ENCODE results near the gene RERE. TPM values are rescaled to one million over a fixed set of nuclear protein-coding genes. Genes with fewer than 3 reads are reported as not detected.
"Not testable (repeated sequence)": the region's sequence is repeated elsewhere in the genome, so short reads cannot be mapped to it uniquely, and the experiment has no call there.

RERE gene
- total RNA-seq, 4 donors from 2014 or later, result 51.2 to 1,226 (median 253) TPM

DNA sequence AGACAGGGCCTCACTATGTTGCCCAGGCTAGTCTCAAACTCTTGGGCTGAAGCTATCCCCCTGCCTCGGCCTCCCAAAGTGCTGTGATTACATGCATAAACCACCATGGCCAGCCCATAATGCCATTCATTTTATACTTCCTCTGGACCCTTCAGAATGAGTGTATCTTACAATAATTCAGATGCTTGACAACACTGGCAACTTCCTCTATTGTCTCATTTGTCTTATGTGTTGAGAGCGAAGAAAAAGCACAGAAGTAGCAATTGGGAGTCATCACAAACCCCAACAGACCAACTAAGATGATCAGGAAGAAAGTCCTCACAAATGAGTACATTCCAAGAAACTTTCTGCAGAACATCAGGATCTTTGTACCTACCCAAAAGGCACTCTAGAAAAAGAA is 191.9 kb downstream of the RERE start:
- Histone ChIP-seq H3K9me3 (no peaks in the 10 kb centered on the region), H3K36me3 (no peaks in the 10 kb centered on the region), H3K4me1 (peaks cover 0 to 7% of the 10 kb centered on the region in 2 donors), H3K4me3 (no peak overlapping the region), H3K27me3 (no peaks in the 10 kb centered on the region), H3K27ac (no peak overlapping the region)
- DNase-seq, result no peak
- intact Hi-C loops (cut with DNase I; ENCODE audit: low total_unique reads), result no loop called here
- TF ChIP-seq, protein P1, sequence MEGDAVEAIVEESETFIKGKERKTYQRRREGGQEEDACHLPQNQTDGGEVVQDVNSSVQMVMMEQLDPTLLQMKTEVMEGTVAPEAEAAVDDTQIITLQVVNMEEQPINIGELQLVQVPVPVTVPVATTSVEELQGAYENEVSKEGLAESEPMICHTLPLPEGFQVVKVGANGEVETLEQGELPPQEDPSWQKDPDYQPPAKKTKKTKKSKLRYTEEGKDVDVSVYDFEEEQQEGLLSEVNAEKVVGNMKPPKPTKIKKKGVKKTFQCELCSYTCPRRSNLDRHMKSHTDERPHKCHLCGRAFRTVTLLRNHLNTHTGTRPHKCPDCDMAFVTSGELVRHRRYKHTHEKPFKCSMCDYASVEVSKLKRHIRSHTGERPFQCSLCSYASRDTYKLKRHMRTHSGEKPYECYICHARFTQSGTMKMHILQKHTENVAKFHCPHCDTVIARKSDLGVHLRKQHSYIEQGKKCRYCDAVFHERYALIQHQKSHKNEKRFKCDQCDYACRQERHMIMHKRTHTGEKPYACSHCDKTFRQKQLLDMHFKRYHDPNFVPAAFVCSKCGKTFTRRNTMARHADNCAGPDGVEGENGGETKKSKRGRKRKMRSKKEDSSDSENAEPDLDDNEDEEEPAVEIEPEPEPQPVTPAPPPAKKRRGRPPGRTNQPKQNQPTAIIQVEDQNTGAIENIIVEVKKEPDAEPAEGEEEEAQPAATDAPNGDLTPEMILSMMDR (IDR thresholded peaks at IDR 0.05), result no peak
- TF ChIP-seq POLR2A (IDR thresholded peaks at IDR 0.05), result no peak

DNA sequence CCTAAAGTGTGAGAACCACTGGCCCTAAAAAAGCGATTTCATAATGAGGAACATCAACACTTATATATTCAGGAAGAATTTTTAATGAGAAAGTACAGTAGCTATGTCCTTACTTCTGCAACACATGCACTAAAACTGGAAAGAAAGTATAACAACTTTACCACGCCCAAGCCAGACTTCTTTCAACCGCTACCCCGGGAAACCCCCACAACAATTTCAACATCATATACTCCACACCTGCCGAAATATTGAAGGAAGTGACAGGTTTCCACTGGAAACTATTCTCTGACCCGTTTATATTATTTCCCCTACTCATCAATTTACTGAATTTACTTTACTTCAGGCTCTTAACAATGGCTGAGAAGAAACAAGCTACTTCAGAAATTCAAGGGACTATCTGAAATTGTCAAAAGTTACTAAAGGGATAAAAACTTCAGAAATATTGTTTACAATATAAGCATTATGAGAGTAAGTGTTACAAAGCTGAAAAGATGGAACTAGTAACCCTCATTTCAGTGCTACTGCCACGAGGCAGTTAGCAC is 193.7 kb downstream of the RERE start:
- H3K27ac ChIP-seq; H3K36me3 ChIP-seq; intact Hi-C loops (cut with DNase I; ENCODE audit: low total_unique reads); H3K4me3 ChIP-seq; H3K9me3 ChIP-seq; H3K4me1 ChIP-seq; H3K27me3 ChIP-seq; DNase-seq: not testable (repeated sequence)

DNA sequence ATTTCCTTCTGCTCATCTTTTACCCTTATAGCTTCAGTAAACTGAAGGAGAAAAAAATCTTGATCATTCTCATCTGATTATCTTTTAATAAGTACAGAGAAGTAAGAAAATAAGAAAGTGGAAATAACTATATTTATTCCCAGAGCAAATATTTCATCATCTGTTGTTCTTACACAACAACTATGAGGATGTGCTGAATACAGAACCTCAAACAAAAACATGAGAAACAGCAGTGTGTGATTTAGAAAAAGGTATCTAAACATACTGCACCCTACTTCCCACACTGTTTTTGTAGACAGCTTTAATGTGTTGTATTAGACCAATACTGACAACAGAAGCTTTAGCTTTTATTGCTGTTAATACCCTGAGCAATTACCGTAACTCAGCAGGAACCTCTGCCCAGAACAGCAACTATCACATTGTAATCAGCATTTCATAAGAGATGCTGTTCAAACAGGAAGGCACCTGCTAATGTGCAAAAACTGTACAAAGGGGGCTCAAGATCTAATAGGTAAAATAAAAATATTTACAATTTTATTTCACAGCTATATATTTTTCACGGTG is 195.6 kb downstream of the RERE start:
- H3K4me1 ChIP-seq; H3K27ac ChIP-seq; H3K36me3 ChIP-seq; intact Hi-C loops (cut with DNase I; ENCODE audit: low total_unique reads); DNase-seq; H3K4me3 ChIP-seq; H3K9me3 ChIP-seq; H3K27me3 ChIP-seq: not testable (repeated sequence)

DNA sequence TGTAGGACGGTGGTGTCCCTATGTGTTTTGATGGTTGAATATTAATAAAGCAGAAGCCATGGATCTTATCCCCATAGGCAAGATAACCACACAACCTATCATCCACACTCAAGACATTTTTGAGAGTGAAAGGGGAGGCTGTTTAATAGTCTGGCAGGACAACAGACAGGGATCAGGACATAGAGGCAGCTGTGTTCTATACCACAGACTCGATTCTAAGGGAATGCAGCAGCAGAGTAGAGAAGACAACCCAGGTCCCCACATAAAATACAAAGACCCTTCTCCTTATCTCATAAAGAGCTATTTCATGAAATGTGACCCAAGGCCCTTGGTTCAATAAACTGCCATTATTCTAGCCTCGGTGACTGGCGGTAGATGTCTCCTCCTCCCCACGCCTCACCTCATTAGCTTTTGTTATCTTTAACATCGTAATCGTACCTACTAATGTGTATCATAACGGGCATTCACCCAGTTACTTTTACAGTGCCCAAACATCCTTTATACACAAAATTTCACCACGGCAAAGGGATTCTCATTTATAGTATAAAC is 196.3 kb downstream of the RERE start:
- H3K27me3 ChIP-seq; H3K9me3 ChIP-seq; H3K4me1 ChIP-seq; intact Hi-C loops (cut with DNase I; ENCODE audit: low total_unique reads); H3K27ac ChIP-seq; H3K36me3 ChIP-seq; H3K4me3 ChIP-seq; DNase-seq: not testable (repeated sequence)

DNA sequence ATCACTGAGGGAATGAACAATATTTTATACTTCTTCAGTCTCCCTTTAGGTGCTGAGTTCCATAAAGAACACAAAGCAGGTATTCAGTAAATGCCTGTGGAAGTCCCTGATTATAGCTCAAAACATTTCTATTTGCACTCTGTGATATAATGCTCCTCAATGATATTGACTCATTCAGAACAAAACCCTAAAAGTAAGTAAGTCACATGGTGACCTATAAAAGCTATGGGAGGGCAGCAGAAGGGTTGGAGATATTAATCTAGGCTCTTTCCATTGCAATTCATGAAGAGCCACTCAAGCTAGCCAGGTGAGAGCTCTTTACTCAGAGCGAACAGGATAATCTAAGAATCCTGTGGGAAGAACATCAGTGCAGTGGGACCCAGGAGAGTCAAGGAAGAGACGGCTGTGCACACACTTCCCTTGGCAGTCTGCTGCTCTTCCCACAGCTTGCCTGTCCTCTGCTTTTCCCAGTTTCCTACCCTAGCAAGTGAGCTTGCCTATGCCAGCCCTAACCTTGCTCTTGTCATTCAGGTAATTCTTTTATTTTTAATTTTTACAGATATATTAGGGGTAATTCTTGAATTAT is 197.4 kb downstream of the RERE start:
- H3K36me3 ChIP-seq; H3K4me1 ChIP-seq; intact Hi-C loops (cut with DNase I; ENCODE audit: low total_unique reads); H3K27ac ChIP-seq; DNase-seq; H3K27me3 ChIP-seq; H3K9me3 ChIP-seq; H3K4me3 ChIP-seq: not testable (repeated sequence)

DNA sequence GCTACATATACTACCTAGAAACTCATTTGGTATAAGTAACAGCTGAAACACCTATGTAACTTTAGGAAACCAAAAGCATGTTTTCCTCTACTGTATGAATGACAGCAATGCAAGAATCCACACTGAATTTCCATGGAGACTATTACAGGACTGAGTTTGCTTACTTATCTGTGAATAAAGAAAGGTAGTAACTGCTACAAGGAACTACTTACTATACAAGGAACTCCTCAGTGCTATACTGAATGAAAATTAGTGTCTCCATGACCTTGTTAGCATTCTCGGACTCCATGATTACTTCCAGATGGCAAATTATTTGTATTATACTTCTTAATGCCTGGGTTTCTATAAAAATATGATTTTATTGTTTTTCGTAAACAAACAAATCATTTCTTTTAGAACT is 198.0 kb downstream of the RERE start:
- H3K4me3 ChIP-seq; H3K27me3 ChIP-seq; H3K9me3 ChIP-seq; H3K4me1 ChIP-seq; DNase-seq; H3K36me3 ChIP-seq; H3K27ac ChIP-seq; intact Hi-C loops (cut with DNase I; ENCODE audit: low total_unique reads): not testable (repeated sequence)

DNA sequence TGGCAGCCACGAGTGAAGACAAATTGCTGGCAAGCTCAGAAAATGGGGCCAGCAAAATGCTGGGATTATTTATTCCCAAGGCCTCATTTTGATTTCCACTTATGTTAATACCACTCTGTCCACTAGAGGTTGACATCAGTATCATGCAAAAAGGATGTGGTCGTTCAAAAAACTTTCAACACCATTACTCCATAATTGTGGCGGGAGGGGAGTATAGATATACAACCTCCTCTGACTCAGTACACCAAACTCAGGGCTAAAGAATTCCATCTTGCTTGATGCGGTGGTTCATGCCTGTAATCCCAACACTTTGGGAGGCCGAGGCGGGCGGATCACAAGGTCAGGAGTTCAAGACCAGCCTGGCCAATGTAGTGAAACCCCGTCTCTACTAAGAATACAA is 200.6 kb downstream of the RERE start:
- H3K27ac ChIP-seq; intact Hi-C loops (cut with DNase I; ENCODE audit: low total_unique reads); H3K4me1 ChIP-seq; H3K9me3 ChIP-seq; DNase-seq; H3K27me3 ChIP-seq; H3K36me3 ChIP-seq; H3K4me3 ChIP-seq: not testable (repeated sequence)

DNA sequence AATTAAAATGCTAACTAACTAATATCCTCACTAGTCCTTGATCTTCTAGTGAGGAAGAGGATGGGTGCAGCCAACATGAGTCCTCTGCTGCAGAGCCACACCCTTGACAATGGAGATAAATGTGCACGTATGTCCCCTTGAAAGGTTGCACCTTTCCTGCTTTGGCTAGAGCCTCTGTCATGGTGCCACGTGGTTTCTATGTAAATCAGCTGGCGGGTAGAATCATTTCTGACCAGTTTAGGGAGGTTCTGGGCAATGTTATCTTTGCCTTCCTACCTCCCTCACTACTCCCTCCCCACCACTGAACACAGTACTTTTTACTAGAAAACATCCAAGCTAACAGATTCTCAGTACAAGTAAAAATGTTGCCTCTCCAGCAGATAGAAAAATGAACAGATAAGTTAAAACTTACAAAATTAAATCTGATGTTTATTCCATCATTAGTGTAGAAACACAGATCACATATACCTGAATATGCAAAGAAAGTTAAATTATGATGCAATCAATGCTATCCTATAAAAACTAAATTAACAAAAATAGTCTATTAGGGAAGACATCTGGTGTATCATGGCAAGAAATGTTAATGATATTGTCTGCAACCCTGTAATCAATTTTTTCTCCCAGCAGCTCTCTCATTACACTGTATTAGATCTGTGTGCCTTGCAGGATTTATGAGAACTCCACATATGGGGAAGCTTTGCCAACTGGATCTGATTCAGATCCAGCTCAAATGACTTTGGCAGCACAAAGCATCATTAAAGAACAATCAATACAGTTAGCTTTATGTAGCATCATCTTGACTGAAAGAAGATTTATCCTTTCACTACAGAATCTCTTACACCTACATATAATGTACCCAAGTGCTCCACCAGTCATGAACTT is 205.6 kb downstream of the RERE start:
- H3K9me3 ChIP-seq; intact Hi-C loops (cut with DNase I; ENCODE audit: low total_unique reads): not testable (repeated sequence)

More for the DNA sequence above, 205.6 kb downstream of the RERE start:
- H3K27ac ChIP-seq, H3K36me3 ChIP-seq, H3K4me3 ChIP-seq, DNase-seq, H3K4me1 ChIP-seq, H3K27me3 ChIP-seq: not testable (repeated sequence)

All from uterus (tissue), 4 donors.